22Rv1 (cell line): Measurements from ENCODE around the gene SLC1A3.

Source experiments
- H3K27ac ChIP-seq: fragments of 450-650 bp; 2 replicates; pipeline ENCODE4 v1.5.1; 2017
- CTCF ChIP-seq: fragments of 450-650 bp; IDR thresholded peaks from 2 replicates; pipeline ENCODE4 v1.5.1; 2017; ENCODE audit warnings: mild to moderate bottlenecking
- ZFX ChIP-seq: fragments of 450-650 bp; IDR thresholded peaks from 2 replicates; pipeline ENCODE4 v1.6.1; 2017; ENCODE audit warnings: antibody characterized with exemption, borderline replicate concordance

The SLC1A3 gene

GRCh38 chr5:36728697-36729543, 122.5 kb downstream of the SLC1A3 start:
- no peak overlapping the region for H3K27ac ChIP-seq
- TF ChIP-seq CTCF (peak; percentile 88), ZFX (no peak)

GRCh38 chr5:36730537-36731216, 124.3 kb downstream of the SLC1A3 start:
- TF ChIP-seq ZFX (no peak), CTCF (no peak)
- H3K27ac ChIP-seq = no peak overlapping the region

GRCh38 chr5:36733183-36733582, 126.8 kb downstream of the SLC1A3 start:
- H3K27ac ChIP-seq = no peak overlapping the region
- TF ChIP-seq ZFX = no peak

- TF ChIP-seq CTCF = peak; percentile 9; the same call in 1 of the 2 replicates
- no peak for TF ChIP-seq ZFX
- H3K27ac ChIP-seq = no peak overlapping the region
Observed at GRCh38 chr5:36734422-36734821, 128.0 kb downstream of the SLC1A3 start.

- no peak for TF ChIP-seq ZFX
- no peak for TF ChIP-seq CTCF
Observed at GRCh38 chr5:36735891-36736290, 129.5 kb downstream of the SLC1A3 start.

More at GRCh38 chr5:36735891-36736290, 129.5 kb downstream of the SLC1A3 start:
- no peak overlapping the region for H3K27ac ChIP-seq
